NCI-H2029 treated with DMSO at 0.1 percent for 48 hours (cell line): ENCODE measurements around the gene UBIAD1.

Experiments
- DNase-seq: peaks from one replicate; lab custom pipeline; 2025; lab: John Stamatoyannopoulos, UW

Gene UBIAD1

GRCh38 chr1:11311816-11312755, 39.1 kb downstream of the UBIAD1 start:
- no peak for DNase-seq

GRCh38 chr1:11314959-11315358, 42.0 kb downstream of the UBIAD1 start:
- DNase-seq, result no peak

GRCh38 chr1:11316701-11317100, 43.7 kb downstream of the UBIAD1 start:
- DNase-seq, result no peak

DNA sequence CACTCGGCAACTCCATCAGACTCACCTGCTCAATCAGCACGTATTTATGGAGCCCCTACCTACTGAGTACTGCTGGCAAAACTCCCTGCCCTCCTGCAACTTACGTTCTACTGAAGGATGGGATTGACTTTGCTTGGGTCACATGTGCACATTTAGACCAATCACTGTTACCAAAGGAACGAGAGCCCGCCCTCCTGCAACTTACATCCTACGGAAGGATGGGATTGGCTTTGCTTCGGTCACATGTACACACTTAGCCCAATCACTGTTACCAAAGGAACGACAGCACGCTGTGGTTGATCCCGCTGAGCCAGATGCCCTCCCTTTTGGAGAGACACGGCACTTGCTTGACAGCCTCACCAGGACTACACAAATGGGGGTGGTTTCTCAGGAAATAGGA, 46.0 kb downstream of the UBIAD1 start:
- no peak for DNase-seq

DNA sequence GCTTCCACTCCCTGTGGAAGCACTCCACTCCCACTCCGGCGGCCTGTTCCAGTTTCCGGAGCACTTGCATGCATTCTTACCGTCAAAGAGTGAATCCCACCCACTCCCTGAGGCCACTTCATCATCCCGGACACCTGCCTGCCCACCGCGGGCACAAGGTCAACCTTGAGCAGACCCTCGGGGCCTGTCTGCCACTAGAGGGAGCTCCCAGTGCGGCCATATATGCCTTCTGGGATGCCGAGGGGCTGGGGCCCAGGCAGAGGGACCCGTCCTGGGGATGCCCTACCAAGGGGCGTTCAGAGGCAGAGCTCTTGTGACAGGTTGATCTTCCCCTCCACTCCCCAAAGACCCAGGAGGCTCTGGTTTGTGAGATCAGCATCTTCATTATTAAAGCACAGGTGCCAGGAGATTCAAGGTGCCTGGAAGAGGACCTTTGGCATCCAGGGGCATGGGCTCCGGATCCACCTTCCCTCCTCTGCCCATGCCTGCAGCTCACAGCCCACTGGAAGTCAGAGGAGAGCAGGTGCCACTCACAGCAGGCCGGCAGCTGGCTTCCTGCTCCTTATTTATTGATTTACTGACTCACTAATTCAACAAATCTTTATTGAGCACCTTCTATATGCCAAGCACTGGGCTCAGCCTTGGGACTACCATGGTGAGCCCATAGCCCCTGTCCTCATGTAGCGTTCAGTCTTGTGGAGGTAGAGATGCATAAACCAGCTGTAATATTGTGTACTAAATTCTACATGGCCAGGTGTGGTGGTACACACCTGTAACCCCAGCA, 47.3 kb downstream of the UBIAD1 start:
- DNase-seq, result no peak

GRCh38 chr1:11321656-11322491, 48.9 kb downstream of the UBIAD1 start:
- DNase-seq, result no peak

DNA sequence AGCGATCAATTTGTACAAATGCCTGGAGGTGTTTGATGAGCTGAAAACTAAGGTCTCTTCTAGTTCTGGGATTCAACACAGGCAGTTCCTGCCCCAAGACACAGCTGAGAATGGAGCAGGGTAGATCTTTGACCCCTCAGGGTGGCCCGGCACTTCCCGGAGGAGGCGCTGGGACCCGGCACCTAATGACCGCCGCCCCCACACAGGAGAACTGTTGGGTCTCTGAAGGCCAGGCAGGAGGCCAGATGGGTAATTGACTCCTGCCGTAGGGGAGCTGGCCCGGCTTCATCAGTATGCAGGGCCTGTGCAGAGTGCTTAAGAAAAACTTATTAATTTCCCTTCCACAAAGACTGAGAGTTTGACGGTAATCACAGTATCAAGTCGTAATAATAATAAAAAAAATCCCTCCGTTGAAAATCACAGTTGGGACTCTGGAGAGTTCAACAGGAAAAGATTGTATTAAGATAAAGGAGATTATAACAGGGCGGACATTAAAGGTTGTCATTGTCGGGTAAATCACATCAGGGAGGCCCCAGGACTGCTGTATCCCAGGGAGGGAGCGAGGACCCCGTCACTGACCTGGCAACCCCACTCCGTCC, 51.7 kb downstream of the UBIAD1 start:
- DNase-seq, result no peak

DNA sequence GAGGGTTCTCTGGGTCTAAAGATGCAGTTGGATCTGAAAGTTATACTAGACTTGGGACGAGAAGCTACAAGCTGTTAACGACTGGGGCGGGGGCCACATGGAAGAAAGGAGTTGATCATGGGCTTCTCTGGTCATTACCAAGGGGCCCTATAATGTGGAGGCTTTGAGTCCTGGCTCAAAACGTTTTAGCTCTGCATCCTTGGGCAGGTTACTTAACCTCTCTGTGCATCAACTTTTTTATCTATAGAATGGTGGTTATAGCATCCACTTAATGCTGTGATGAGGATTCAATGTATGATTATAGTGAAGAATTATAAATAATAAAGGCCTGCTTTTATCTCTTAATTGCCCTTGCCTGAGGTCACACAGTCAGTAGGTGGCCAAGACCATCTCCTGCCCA, 53.1 kb downstream of the UBIAD1 start:
- no peak for DNase-seq

GRCh38 chr1:11328444-11328843, 55.4 kb downstream of the UBIAD1 start:
- no peak for DNase-seq

DNA sequence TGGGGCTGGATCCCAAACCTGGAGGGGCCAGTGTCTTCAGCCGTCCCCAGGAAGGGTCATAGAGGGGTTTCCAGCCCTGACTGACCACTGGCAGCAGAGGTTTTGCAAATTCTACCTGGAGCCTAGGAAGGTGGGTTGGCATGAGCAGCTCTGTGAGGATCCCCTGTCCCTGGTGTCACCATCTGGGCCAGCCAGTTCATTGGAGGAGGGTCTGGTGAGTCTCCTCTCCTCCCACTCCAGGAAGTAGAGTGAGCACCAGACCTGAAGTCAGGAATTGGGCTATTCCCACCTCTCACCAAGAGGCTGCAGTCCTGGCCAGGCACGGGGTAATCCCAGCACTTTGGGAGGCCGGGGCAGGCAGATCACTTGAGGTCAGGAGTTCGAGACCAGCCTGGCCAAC, 57.4 kb downstream of the UBIAD1 start:
- DNase-seq, result no peak

DNA sequence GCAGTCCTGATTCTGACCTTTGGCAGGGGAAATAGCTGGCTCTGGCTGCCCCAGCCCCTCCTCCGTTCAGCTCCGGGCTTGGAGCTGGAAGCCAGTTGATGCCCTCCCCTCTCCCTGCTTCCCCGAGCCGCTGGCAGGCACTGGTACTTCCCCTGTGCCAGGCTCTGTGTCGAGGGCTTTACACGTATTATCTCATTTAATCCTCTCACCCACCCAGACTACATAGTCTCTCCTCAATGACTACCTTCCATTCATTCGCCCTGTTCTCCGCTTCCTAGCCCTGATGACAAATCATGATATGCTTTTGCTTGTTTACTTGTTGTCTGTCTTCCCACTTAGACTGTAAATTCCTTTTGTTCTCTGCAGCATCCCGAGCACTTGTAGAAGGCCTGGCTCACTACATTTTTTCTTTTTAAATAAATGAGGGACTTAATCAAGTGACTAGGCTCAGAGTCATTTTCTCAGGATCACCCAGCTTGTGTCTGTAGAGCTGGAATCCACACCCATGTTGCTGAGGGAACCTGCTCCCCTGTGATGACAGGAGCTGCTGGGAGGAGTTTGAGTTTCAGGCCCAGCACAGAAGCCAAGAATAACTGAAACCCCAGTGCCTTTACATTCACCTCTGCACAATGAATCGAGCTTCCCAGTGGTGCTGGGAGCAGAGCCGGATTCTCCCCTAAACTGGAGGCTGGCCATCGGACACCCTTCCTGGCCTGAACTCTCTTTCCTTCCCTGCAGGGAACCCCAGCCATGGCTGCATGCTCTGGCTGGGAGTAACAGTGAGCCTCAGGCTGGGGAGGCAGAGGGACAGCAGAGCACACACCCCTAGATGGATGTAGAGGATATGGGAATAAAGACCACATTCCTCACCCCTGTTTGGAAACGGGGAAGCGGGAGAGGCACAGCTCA, 58.3 kb downstream of the UBIAD1 start:
- DNase-seq, result no peak

DNA sequence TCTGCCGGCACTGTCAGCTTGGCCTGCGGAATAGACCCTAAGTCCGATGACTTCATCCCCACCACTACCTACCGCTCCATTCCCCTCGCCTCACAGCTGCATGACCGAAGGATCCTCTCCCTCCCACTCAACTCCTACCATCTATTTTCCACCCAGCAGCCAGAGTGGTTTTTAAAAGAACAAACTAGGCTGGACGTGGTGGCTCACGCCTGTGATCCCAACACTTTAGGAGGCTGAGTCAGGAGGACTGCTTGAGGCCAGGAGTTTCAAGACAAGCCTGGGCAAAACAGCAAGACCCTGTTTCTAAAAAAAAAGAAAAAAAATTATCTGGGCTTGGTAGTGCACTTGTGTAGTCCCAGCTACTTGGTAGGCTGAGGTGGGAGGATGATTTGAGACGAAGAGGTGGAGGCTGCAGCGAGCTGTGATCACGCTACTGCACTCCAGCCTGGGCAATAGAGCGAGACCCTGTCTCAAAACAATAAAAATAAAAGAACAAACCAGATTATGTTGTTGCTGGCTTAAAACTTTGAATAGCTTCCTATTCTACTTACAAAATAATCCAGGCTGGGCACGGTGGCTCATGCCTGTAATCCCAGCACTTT, 59.0 kb downstream of the UBIAD1 start:
- no peak for DNase-seq

- no peak for DNase-seq
These were observed 60.6 kb downstream of the UBIAD1 start for GRCh38 chr1:11333631-11334030.

GRCh38 chr1:11334261-11334804, 61.3 kb downstream of the UBIAD1 start:
- no peak for DNase-seq

GRCh38 chr1:11334821-11335220, 61.8 kb downstream of the UBIAD1 start:
- no peak for DNase-seq

GRCh38 chr1:11335417-11336056, 62.5 kb downstream of the UBIAD1 start:
- no peak for DNase-seq

- no peak for DNase-seq
These were observed 64.6 kb downstream of the UBIAD1 start for GRCh38 chr1:11337580-11338073.
